Chondrocyte (in vitro differentiated cells): ENCODE results near the gene HMGN4. TPM values are rescaled to one million over a fixed set of nuclear protein-coding genes. Genes with fewer than 3 reads are reported as not detected.
A peak's percentile ranks its signal among the peaks of the same experiment; 100 is the strongest.

Experiments used
- DNase-seq: peaks from one replicate; pipeline ENCODE4 v3.0.0; 2021; ENCODE audit warnings: mixed read lengths, low spot score
- H3K27ac Mint-ChIP-seq: one replicate; pipeline ENCODE4 v1.8.0; 2021; ENCODE audit warnings: mild to moderate bottlenecking, moderate library complexity, mixed read lengths; ENCODE audit not compliant: unreplicated experiment
- H3K27me3 Mint-ChIP-seq: 2 replicates; pipeline ENCODE4 v1.8.0; 2021; ENCODE audit warnings: low read depth, mixed read lengths
- H3K36me3 Mint-ChIP-seq: 2 replicates; pipeline ENCODE4 v1.8.0; 2021; ENCODE audit warnings: low read depth, mixed read lengths
- H3K4me1 Mint-ChIP-seq: 2 replicates; pipeline ENCODE4 v1.8.0; 2021; ENCODE audit warnings: low read depth, mild to moderate bottlenecking, mixed read lengths
- H3K4me3 Mint-ChIP-seq: one replicate; pipeline ENCODE4 v1.8.0; 2021; ENCODE audit warnings: mild to moderate bottlenecking, moderate library complexity, mixed read lengths; ENCODE audit not compliant: unreplicated experiment
- H3K9me3 Mint-ChIP-seq: 2 replicates; pipeline ENCODE4 v1.8.0; 2021; ENCODE audit warnings: low read depth, mixed read lengths
- total RNA-seq: library from RNA; stranded (reverse); gene quantifications from 3 replicates; pipeline ENCODE4 v1.2.1, GENCODE V29; 2021
- TF ChIP-seq, protein P1 (sequence below): fragments of 200-600 bp; sonication (generic); IDR thresholded peaks from 2 replicates; pipeline ENCODE4 v1.5.0; 2021; ENCODE audit warnings: antibody characterized with exemption, mild to moderate bottlenecking, moderate library complexity

HMGN4 gene
- total RNA-seq, 1 donor from 2014 or later = 47.3 TPM

- peaks cover 32% of the 10 kb centered on the region for H3K4me1 Mint-ChIP-seq
- H3K27ac Mint-ChIP-seq = no peak overlapping the region
- no peaks in the 10 kb centered on the region for H3K27me3 Mint-ChIP-seq
- DNase-seq = no peak
- TF ChIP-seq, protein P1, sequence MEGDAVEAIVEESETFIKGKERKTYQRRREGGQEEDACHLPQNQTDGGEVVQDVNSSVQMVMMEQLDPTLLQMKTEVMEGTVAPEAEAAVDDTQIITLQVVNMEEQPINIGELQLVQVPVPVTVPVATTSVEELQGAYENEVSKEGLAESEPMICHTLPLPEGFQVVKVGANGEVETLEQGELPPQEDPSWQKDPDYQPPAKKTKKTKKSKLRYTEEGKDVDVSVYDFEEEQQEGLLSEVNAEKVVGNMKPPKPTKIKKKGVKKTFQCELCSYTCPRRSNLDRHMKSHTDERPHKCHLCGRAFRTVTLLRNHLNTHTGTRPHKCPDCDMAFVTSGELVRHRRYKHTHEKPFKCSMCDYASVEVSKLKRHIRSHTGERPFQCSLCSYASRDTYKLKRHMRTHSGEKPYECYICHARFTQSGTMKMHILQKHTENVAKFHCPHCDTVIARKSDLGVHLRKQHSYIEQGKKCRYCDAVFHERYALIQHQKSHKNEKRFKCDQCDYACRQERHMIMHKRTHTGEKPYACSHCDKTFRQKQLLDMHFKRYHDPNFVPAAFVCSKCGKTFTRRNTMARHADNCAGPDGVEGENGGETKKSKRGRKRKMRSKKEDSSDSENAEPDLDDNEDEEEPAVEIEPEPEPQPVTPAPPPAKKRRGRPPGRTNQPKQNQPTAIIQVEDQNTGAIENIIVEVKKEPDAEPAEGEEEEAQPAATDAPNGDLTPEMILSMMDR = no peak
- peaks cover 3% of the 10 kb centered on the region for H3K9me3 Mint-ChIP-seq
- H3K4me3 Mint-ChIP-seq = no peak overlapping the region
- no peaks in the 10 kb centered on the region for H3K36me3 Mint-ChIP-seq
These were observed 13.3 kb upstream of the HMGN4 start for GRCh38 chr6:26524722-26525370.

DNA sequence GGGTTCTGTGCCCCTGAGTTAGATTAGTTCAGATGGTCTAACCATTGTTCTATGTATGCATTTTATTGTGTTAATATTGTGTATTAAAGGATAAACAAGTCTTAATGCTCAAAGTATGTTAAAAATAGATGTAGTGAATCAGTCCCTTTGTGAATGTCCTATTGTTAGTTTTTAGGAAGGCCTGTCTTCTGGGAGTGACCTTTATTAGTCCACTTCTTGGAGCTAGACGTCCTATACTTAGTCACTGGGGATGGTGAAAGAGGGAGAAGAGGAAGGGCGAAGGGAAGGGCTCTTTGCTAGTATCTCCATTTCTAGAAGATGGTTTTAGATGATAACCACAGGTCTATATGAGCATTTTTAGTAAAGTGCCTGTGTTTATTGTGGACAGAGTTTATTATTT, 12.3 kb upstream of the HMGN4 start:
- no peak overlapping the region for H3K27ac Mint-ChIP-seq
- no peak overlapping the region for H3K4me3 Mint-ChIP-seq
- H3K9me3 Mint-ChIP-seq = peaks cover 3% of the 10 kb centered on the region
- H3K27me3 Mint-ChIP-seq = no peaks in the 10 kb centered on the region
- TF ChIP-seq, protein P1 = no peak
- H3K36me3 Mint-ChIP-seq = no peaks in the 10 kb centered on the region
- no peak for DNase-seq
- H3K4me1 Mint-ChIP-seq = peaks cover 27% of the 10 kb centered on the region

- no peaks in the 10 kb centered on the region for H3K27me3 Mint-ChIP-seq
- DNase-seq = no peak
- no peak overlapping the region for H3K27ac Mint-ChIP-seq
- peaks cover 21% of the 10 kb centered on the region for H3K4me1 Mint-ChIP-seq
- H3K36me3 Mint-ChIP-seq = no peaks in the 10 kb centered on the region
- H3K9me3 Mint-ChIP-seq = peaks cover 3% of the 10 kb centered on the region
- TF ChIP-seq, protein P1 = no peak
- no peak overlapping the region for H3K4me3 Mint-ChIP-seq
These were observed 11.2 kb upstream of the HMGN4 start for GRCh38 chr6:26526928-26527327.

- no peak overlapping the region for H3K4me3 Mint-ChIP-seq
- TF ChIP-seq, protein P1 = no peak
- no peaks in the 10 kb centered on the region for H3K36me3 Mint-ChIP-seq
- no peak overlapping the region for H3K27ac Mint-ChIP-seq
- no peak for DNase-seq
- peaks cover 23% of the 10 kb centered on the region for H3K4me1 Mint-ChIP-seq
- H3K27me3 Mint-ChIP-seq = no peaks in the 10 kb centered on the region
- no peaks in the 10 kb centered on the region for H3K9me3 Mint-ChIP-seq
These were observed 8.0 kb upstream of the HMGN4 start for GRCh38 chr6:26530203-26530602.

DNA sequence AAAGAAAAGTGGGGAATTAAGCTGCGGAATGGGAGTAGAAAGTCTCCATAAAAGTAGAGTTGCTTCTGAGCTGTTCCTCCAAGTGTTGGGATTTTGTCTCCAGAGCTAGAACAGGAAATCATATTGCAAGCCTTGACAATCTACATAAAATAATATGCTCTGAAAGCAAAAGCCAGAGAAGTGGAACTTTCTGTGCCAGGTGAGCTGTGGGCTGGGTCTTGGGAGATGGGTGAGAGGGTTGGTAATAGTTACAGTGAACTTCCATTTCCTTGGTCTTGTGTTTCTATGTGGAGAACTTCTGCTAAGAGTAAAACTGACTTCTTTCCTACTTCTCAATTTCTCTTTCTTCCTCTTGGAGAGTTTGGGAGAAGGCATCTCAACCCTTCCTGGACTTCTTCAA, 6.3 kb upstream of the HMGN4 start:
- Mint-ChIP-seq H3K4me1 (peaks cover 32% of the 10 kb centered on the region), H3K27me3 (no peaks in the 10 kb centered on the region), H3K36me3 (no peaks in the 10 kb centered on the region), H3K9me3 (no peaks in the 10 kb centered on the region), H3K4me3 (no peak overlapping the region), H3K27ac (peak overlapping the region; percentile 88)
- DNase-seq = no peak
- TF ChIP-seq, protein P1 = no peak
